Neural progenitor cell (in vitro differentiated cells): ENCODE data around the gene MARK4. TPM values are rescaled to one million over a fixed set of nuclear protein-coding genes. Genes with fewer than 3 reads are reported as not detected.

Experiments
- DNase-seq: peaks from one replicate; pipeline ENCODE4 v3.0.0-alpha.2; 2016; ENCODE audit warnings: low spot score
- H2AFZ ChIP-seq: fragments of 200-600 bp; sonication (generic); replicated peaks from 2 replicates; pipeline ENCODE4 v1.6.1; 2016; ENCODE audit warnings: antibody characterized with exemption
- H3F3A ChIP-seq: fragments of 200-600 bp; sonication (generic); 2 replicates; pipeline ENCODE4 v1.6.1; 2016; ENCODE audit warnings: antibody characterized with exemption, low read depth
- H3K27ac ChIP-seq: fragments of 200-600 bp; sonication (generic); 2 replicates; pipeline ENCODE4 v1.5.1; 2016; ENCODE audit warnings: mild to moderate bottlenecking
- H3K27me3 ChIP-seq: fragments of 200-600 bp; sonication (generic); 2 replicates; pipeline ENCODE4 v1.6.1; 2016; ENCODE audit warnings: mild to moderate bottlenecking, moderate library complexity
- H3K36me3 ChIP-seq: fragments of 200-600 bp; sonication (generic); 2 replicates; pipeline ENCODE4 v1.5.1; 2016
- H3K4me1 ChIP-seq: fragments of 200-600 bp; sonication (generic); 2 replicates; pipeline ENCODE4 v1.6.1; 2016; ENCODE audit warnings: mixed run types
- H3K4me2 ChIP-seq: fragments of 200-600 bp; sonication (generic); 2 replicates; pipeline ENCODE4 v1.6.1; 2016
- H3K4me3 ChIP-seq: fragments of 200-600 bp; sonication (generic); 2 replicates; pipeline ENCODE4 v1.5.1; 2016
- H3K79me2 ChIP-seq: fragments of 200-600 bp; sonication (generic); 2 replicates; pipeline ENCODE4 v1.6.1; 2016; ENCODE audit warnings: low read depth
- H3K9ac ChIP-seq: fragments of 200-600 bp; sonication (generic); 2 replicates; pipeline ENCODE4 v1.6.1; 2016
- H3K9me3 ChIP-seq: fragments of 200-600 bp; sonication (generic); 2 replicates; pipeline ENCODE4 v1.5.1; 2016; ENCODE audit warnings: low read depth
- H4K20me1 ChIP-seq: fragments of 200-600 bp; sonication (generic); 2 replicates; pipeline ENCODE4 v1.6.1; 2016; ENCODE audit warnings: low read depth
- H3K27ac Mint-ChIP-seq: 3 replicates; pipeline ENCODE4 v1.8.0; 2021; ENCODE audit warnings: mixed read lengths
- H3K27me3 Mint-ChIP-seq: 2 replicates; pipeline ENCODE4 v1.8.0; 2022; ENCODE audit warnings: low read depth, mild to moderate bottlenecking, inconsistent platforms, moderate library complexity, mixed read lengths; ENCODE audit not compliant: insufficient read depth
- H3K36me3 Mint-ChIP-seq: 3 replicates; pipeline ENCODE4 v1.8.0; 2021; ENCODE audit warnings: mixed read lengths
- H3K4me1 Mint-ChIP-seq: 3 replicates; pipeline ENCODE4 v1.8.0; 2021; ENCODE audit warnings: mixed read lengths
- H3K4me3 Mint-ChIP-seq: 3 replicates; pipeline ENCODE4 v1.8.0; 2021; ENCODE audit warnings: mild to moderate bottlenecking, moderate library complexity, mixed read lengths
- H3K9me3 Mint-ChIP-seq: 3 replicates; pipeline ENCODE4 v1.8.0; 2020; ENCODE audit warnings: mixed read lengths
- EZH2 ChIP-seq: fragments of 200-600 bp; sonication (generic); IDR thresholded peaks from 2 replicates; pipeline ENCODE4 v1.6.1; 2017; ENCODE audit warnings: antibody characterized with exemption, mild to moderate bottlenecking, moderate library complexity
- EZH2phosphoT487 ChIP-seq: fragments of 200-600 bp; sonication (generic); IDR thresholded peaks from 2 replicates; pipeline ENCODE4 v1.6.1; 2017; ENCODE audit warnings: antibody characterized with exemption
- total RNA-seq: library from RNA; depleted of rRNA; stranded (reverse); fragments of >200 nt; gene quantifications from 2 replicates; pipeline ENCODE4 v1.2.3, GENCODE V29; 2015; ENCODE audit warnings: low replicate concordance
- TF ChIP-seq, protein P1 (sequence below): fragments of 200-600 bp; sonication (generic); IDR thresholded peaks from 2 replicates; pipeline ENCODE4 v1.5.1; 2017; ENCODE audit warnings: antibody characterized with exemption, mild to moderate bottlenecking

The MARK4 gene
- total RNA-seq, 1 donor from 2014 or later: 22.8 TPM

DNA sequence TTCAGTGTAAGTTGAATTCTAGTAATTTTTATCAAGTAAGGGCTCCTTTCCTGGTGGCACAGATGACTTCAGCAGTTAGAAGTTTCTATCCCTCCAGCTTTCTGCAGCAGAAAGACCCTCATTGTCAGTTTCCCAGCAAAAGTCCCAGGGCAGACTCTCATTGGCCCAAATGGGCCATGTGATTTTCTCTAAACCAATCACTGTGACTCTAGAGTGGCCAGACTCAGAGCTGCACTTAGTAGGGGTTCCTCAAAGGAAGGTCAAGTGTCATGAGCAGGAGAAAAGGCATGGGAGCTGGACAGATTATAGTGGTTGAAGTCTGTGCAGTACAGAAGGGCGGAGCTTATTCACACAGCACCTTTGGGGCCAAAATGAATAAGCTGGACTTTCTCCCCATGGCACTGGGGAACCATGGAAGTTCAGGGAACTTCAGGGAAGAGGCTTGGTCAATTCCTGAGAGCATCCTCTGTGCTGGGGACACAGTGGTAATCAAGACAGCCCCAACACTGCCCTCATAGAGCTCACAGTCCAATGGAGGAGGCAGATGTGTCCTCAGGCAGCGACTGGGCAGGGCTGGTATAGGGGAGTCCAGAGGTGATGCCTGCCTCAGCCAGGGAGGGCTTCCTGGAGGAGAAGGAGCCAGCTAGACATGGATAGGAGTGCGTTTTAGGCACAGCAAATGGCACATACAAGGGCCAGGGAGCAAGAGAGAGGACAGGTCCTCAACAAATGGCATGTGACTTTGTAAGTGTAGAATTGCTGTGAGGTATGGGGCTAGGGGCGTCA, 53.3 kb downstream of the MARK4 start:
- H3K4me1 ChIP-seq: no peaks in the 10 kb centered on the region
- no peak overlapping the region for H3K4me3 ChIP-seq
- DNase-seq: no peak
- H3K36me3 ChIP-seq: no peaks in the 10 kb centered on the region
- Mint-ChIP-seq H3K27me3 (peaks cover 12% of the 10 kb centered on the region), H3K36me3 (peaks cover 8% of the 10 kb centered on the region), H3K9me3 (no peaks in the 10 kb centered on the region), H3K27ac (peak overlapping the region; percentile 83), H3K4me3 (no peak overlapping the region), H3K4me1 (peaks cover 5% of the 10 kb centered on the region)
- no peak overlapping the region for H3K4me2 ChIP-seq
- H2AFZ ChIP-seq: no peak overlapping the region
- peaks cover 17% of the 10 kb centered on the region for H3F3A ChIP-seq
- no peaks in the 10 kb centered on the region for H3K9me3 ChIP-seq
- TF ChIP-seq EZH2phosphoT487: no peak
- H3K27ac ChIP-seq: no peak overlapping the region
- no peaks in the 10 kb centered on the region for H3K79me2 ChIP-seq
- no peaks in the 10 kb centered on the region for H3K27me3 ChIP-seq
- H3K9ac ChIP-seq: no peak overlapping the region
- H4K20me1 ChIP-seq: no peaks in the 10 kb centered on the region

DNA sequence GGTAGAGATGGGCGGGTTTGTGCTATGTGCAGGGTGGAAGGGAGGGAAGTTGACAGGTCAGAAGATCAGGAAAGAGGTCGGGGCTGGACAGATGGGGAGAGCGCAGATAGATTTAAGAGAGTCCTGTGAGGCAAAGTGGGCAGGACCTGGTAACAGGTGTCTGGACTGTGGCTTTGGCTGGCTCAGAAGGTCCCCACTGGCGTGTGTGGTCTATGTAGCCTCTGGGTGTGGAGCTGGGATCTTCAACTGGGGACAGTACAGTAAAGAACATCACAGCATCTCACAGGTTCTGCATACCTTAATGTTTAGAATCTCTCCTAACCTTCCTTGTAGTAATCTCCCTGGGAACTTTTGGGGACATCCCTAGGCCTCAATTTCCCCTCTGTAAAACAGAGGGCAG, 53.9 kb downstream of the MARK4 start:
- Mint-ChIP-seq H3K4me1 (peaks cover 5% of the 10 kb centered on the region), H3K27ac (peak overlapping the region; percentile 83), H3K4me3 (no peak overlapping the region), H3K27me3 (peaks cover 12% of the 10 kb centered on the region), H3K36me3 (peaks cover 6% of the 10 kb centered on the region), H3K9me3 (no peaks in the 10 kb centered on the region)
- H3K4me1 ChIP-seq: no peaks in the 10 kb centered on the region
- H3K4me3 ChIP-seq: no peak overlapping the region
- H3K36me3 ChIP-seq: no peaks in the 10 kb centered on the region
- DNase-seq: no peak
- no peak overlapping the region for H2AFZ ChIP-seq
- H3K27me3 ChIP-seq: no peaks in the 10 kb centered on the region
- no peak overlapping the region for H3K4me2 ChIP-seq
- TF ChIP-seq EZH2phosphoT487 (no peak), EZH2 (no peak)
- TF ChIP-seq, protein P1, sequence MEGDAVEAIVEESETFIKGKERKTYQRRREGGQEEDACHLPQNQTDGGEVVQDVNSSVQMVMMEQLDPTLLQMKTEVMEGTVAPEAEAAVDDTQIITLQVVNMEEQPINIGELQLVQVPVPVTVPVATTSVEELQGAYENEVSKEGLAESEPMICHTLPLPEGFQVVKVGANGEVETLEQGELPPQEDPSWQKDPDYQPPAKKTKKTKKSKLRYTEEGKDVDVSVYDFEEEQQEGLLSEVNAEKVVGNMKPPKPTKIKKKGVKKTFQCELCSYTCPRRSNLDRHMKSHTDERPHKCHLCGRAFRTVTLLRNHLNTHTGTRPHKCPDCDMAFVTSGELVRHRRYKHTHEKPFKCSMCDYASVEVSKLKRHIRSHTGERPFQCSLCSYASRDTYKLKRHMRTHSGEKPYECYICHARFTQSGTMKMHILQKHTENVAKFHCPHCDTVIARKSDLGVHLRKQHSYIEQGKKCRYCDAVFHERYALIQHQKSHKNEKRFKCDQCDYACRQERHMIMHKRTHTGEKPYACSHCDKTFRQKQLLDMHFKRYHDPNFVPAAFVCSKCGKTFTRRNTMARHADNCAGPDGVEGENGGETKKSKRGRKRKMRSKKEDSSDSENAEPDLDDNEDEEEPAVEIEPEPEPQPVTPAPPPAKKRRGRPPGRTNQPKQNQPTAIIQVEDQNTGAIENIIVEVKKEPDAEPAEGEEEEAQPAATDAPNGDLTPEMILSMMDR: no peak
- no peaks in the 10 kb centered on the region for H3K9me3 ChIP-seq
- H3K27ac ChIP-seq: no peak overlapping the region
- no peak overlapping the region for H3K9ac ChIP-seq
- H3F3A ChIP-seq: peaks cover 17% of the 10 kb centered on the region
- H4K20me1 ChIP-seq: no peaks in the 10 kb centered on the region
- no peaks in the 10 kb centered on the region for H3K79me2 ChIP-seq

DNA sequence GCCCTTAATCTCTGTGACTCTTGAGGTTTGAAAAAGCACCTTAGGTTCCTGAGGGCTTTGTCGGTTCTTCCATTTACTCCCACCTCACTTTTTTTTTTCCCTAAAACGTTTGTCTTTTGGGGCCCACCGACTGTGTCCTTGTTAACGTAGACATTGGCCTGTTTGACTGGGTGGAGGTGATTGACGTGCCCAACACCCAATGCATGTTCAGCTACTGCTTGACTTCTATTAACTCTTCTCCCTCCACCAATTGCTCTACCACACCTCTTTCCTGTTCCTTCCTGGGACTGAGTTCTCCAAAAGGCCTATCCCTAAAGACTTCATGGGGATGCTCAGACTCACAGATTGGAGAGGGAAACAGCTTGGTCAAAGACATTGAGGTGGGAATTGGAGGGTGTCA, 54.4 kb downstream of the MARK4 start:
- Histone ChIP-seq H3F3A (peaks cover 17% of the 10 kb centered on the region), H3K79me2 (no peaks in the 10 kb centered on the region), H4K20me1 (no peaks in the 10 kb centered on the region), H3K9me3 (no peaks in the 10 kb centered on the region), H3K4me2 (no peak overlapping the region), H3K9ac (no peak overlapping the region), H2AFZ (no peak overlapping the region), H3K4me3 (no peak overlapping the region), H3K36me3 (no peaks in the 10 kb centered on the region), H3K27ac (no peak overlapping the region), H3K4me1 (no peaks in the 10 kb centered on the region), H3K27me3 (no peaks in the 10 kb centered on the region)
- Mint-ChIP-seq H3K27ac (no peak overlapping the region), H3K36me3 (peaks cover 4% of the 10 kb centered on the region), H3K4me3 (no peak overlapping the region), H3K9me3 (no peaks in the 10 kb centered on the region), H3K4me1 (peaks cover 5% of the 10 kb centered on the region), H3K27me3 (peaks cover 12% of the 10 kb centered on the region)
- DNase-seq: no peak
- TF ChIP-seq, protein P1: no peak
- TF ChIP-seq EZH2phosphoT487: no peak
- TF ChIP-seq EZH2: no peak

DNA sequence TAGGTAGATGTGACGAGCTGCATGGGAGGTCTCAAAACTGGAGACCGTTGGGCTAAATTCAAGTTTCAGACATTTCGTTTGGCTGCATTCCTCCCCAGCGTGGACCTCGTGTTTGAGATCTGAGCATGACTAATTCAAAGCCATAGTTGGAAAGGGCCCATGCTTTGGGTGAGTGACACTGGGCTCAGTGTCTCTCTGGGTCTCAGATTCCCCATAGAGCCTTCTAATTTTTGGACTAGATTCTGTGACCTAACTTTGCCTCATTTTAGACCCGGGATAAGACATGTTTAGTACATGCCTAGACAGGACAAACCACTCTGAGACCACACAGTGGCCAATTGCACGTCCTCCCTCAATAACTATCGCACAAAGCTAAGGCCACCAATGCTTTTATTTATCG, 55.0 kb downstream of the MARK4 start:
- Histone ChIP-seq H3K4me3 (no peak overlapping the region), H3K4me1 (no peaks in the 10 kb centered on the region), H3K79me2 (no peaks in the 10 kb centered on the region), H3K27ac (no peak overlapping the region), H4K20me1 (no peaks in the 10 kb centered on the region), H3K27me3 (no peaks in the 10 kb centered on the region), H3K36me3 (no peaks in the 10 kb centered on the region), H2AFZ (no peak overlapping the region), H3K4me2 (no peak overlapping the region), H3K9me3 (no peaks in the 10 kb centered on the region), H3F3A (peaks cover 17% of the 10 kb centered on the region), H3K9ac (no peak overlapping the region)
- Mint-ChIP-seq H3K27me3 (peaks cover 12% of the 10 kb centered on the region), H3K4me3 (no peak overlapping the region), H3K36me3 (peaks cover 4% of the 10 kb centered on the region), H3K27ac (no peak overlapping the region), H3K9me3 (no peaks in the 10 kb centered on the region), H3K4me1 (peaks cover 5% of the 10 kb centered on the region)
- no peak for DNase-seq
- TF ChIP-seq EZH2 (no peak), EZH2phosphoT487 (no peak)
